Parathyroid adenoma (tissue), 2 donors: ENCODE data around the gene TECRL.

Experiments used
- H2AFZ ChIP-seq: fragments of 300-600 bp; sonication (generic); one replicate; pipeline ENCODE4 v1.7.0; 2017; ENCODE audit warnings: antibody characterized with exemption, mild to moderate bottlenecking
- H3K27ac ChIP-seq: fragments of 300-600 bp; sonication (generic); one replicate; pipeline ENCODE4 v1.7.0; 2017
- H3K27me3 ChIP-seq: fragments of 300-600 bp; sonication (generic); one replicate; pipeline ENCODE4 v1.7.0; 2017; ENCODE audit warnings: low read length; ENCODE audit not compliant: control insufficient read depth, insufficient read depth
- H3K36me3 ChIP-seq: fragments of 300-600 bp; sonication (generic); one replicate; pipeline ENCODE4 v1.7.0; 2017; ENCODE audit warnings: low read length; ENCODE audit not compliant: control insufficient read depth, insufficient read depth
- H3K4me1 ChIP-seq: fragments of 300-600 bp; sonication (generic); one replicate; pipeline ENCODE4 v1.7.0; 2017; ENCODE audit warnings: control low read depth
- H3K4me2 ChIP-seq: fragments of 300-600 bp; sonication (generic); one replicate; pipeline ENCODE4 v1.7.0; 2017; ENCODE audit warnings: low read length
- H3K4me3 ChIP-seq: fragments of 300-600 bp; sonication (generic); one replicate; pipeline ENCODE4 v1.7.0; 2017; ENCODE audit warnings: low read depth, low read length
- H3K79me2 ChIP-seq: fragments of 300-600 bp; sonication (generic); one replicate; pipeline ENCODE4 v1.7.0; 2017; ENCODE audit warnings: control low read depth
- H3K9ac ChIP-seq: fragments of 300-600 bp; sonication (generic); one replicate; pipeline ENCODE4 v1.7.0; 2017; ENCODE audit warnings: mild to moderate bottlenecking
- H3K9me3 ChIP-seq: fragments of 300-600 bp; sonication (generic); one replicate; pipeline ENCODE4 v1.7.0; 2017; ENCODE audit warnings: low read length; ENCODE audit not compliant: control insufficient read depth
- TF ChIP-seq, protein P1 (sequence below): fragments of 300-600 bp; sonication (generic); IDR thresholded peaks from one replicate; pipeline ENCODE4 v1.7.0; 2017; ENCODE audit warnings: antibody characterized with exemption, mild to moderate bottlenecking
- donor health status: primary hyperparathyroidism.

TECRL gene

GRCh38 chr4:64340218-64341110, 68.8 kb downstream of the TECRL start:
- Histone ChIP-seq H3K4me2 (no peak overlapping the region), H3K27ac (no peak overlapping the region), H3K4me1 (no peaks in the 10 kb centered on the region), H2AFZ (no peak overlapping the region), H3K9ac (no peak overlapping the region), H3K27me3 (no peaks in the 10 kb centered on the region), H3K4me3 (no peak overlapping the region), H3K36me3 (no peaks in the 10 kb centered on the region), H3K79me2 (no peaks in the 10 kb centered on the region), H3K9me3 (no peaks in the 10 kb centered on the region)
- TF ChIP-seq, protein P1, sequence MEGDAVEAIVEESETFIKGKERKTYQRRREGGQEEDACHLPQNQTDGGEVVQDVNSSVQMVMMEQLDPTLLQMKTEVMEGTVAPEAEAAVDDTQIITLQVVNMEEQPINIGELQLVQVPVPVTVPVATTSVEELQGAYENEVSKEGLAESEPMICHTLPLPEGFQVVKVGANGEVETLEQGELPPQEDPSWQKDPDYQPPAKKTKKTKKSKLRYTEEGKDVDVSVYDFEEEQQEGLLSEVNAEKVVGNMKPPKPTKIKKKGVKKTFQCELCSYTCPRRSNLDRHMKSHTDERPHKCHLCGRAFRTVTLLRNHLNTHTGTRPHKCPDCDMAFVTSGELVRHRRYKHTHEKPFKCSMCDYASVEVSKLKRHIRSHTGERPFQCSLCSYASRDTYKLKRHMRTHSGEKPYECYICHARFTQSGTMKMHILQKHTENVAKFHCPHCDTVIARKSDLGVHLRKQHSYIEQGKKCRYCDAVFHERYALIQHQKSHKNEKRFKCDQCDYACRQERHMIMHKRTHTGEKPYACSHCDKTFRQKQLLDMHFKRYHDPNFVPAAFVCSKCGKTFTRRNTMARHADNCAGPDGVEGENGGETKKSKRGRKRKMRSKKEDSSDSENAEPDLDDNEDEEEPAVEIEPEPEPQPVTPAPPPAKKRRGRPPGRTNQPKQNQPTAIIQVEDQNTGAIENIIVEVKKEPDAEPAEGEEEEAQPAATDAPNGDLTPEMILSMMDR: no peak

GRCh38 chr4:64334964-64335363, 74.3 kb downstream of the TECRL start:
- no peaks in the 10 kb centered on the region for H3K4me1 ChIP-seq
- no peaks in the 10 kb centered on the region for H3K36me3 ChIP-seq
- H3K79me2 ChIP-seq: no peaks in the 10 kb centered on the region
- H3K27ac ChIP-seq: no peak overlapping the region
- no peaks in the 10 kb centered on the region for H3K27me3 ChIP-seq
- H3K4me2 ChIP-seq: no peak overlapping the region
- H2AFZ ChIP-seq: no peak overlapping the region
- TF ChIP-seq, protein P1: no peak
- no peaks in the 10 kb centered on the region for H3K9me3 ChIP-seq
- H3K4me3 ChIP-seq: no peak overlapping the region
- H3K9ac ChIP-seq: no peak overlapping the region

- Histone ChIP-seq H3K79me2 (no peaks in the 10 kb centered on the region), H2AFZ (no peak overlapping the region), H3K27me3 (no peaks in the 10 kb centered on the region), H3K4me2 (no peak overlapping the region), H3K4me3 (no peak overlapping the region), H3K27ac (no peak overlapping the region), H3K9ac (no peak overlapping the region), H3K9me3 (no peaks in the 10 kb centered on the region), H3K4me1 (no peaks in the 10 kb centered on the region), H3K36me3 (no peaks in the 10 kb centered on the region)
- TF ChIP-seq, protein P1: no peak
Measured at GRCh38 chr4:64330143-64330542, 79.1 kb downstream of the TECRL start.

- H3K36me3 ChIP-seq: no peaks in the 10 kb centered on the region
- H3K27ac ChIP-seq: no peak overlapping the region
- no peak overlapping the region for H3K4me2 ChIP-seq
- H3K4me1 ChIP-seq: no peaks in the 10 kb centered on the region
- H3K79me2 ChIP-seq: no peaks in the 10 kb centered on the region
- H3K4me3 ChIP-seq: no peak overlapping the region
- H3K27me3 ChIP-seq: no peaks in the 10 kb centered on the region
- TF ChIP-seq, protein P1: no peak
- no peak overlapping the region for H2AFZ ChIP-seq
- no peak overlapping the region for H3K9ac ChIP-seq
- H3K9me3 ChIP-seq: no peaks in the 10 kb centered on the region
Measured at GRCh38 chr4:64327237-64327636, 82.0 kb downstream of the TECRL start.

- Histone ChIP-seq H3K36me3 (no peaks in the 10 kb centered on the region), H3K9ac (no peak overlapping the region), H3K9me3 (no peaks in the 10 kb centered on the region), H3K4me2 (no peak overlapping the region), H3K4me1 (no peaks in the 10 kb centered on the region), H3K4me3 (no peak overlapping the region), H3K79me2 (no peaks in the 10 kb centered on the region), H2AFZ (no peak overlapping the region), H3K27me3 (no peaks in the 10 kb centered on the region), H3K27ac (no peak overlapping the region)
- TF ChIP-seq, protein P1: no peak
Measured at GRCh38 chr4:64326507-64326906, 82.7 kb downstream of the TECRL start.
